Peyer's patch (tissue), 4 donors: ENCODE results near the gene SLC26A1. TPM values are rescaled to one million over a fixed set of nuclear protein-coding genes. Genes with fewer than 3 reads are reported as not detected.

Source experiments
- DNase-seq, 3 donors: peaks; one replicate each; pipeline ENCODE4 v3.0.0-alpha.2; 2017 to 2019
- H3K27ac ChIP-seq, 4 donors: fragments of 200-600 bp; sonication (generic); one replicate each; pipeline ENCODE4 v1.5.1; 2016 to 2019
- H3K27me3 ChIP-seq, 2 donors: fragments of 200-600 bp; sonication (generic); one replicate each; pipeline ENCODE4 v1.5.1; 2019
- H3K36me3 ChIP-seq, 3 donors: fragments of 200-600 bp; sonication (generic); one replicate each; pipeline ENCODE4 v1.5.1; 2016 to 2019
- H3K4me1 ChIP-seq, 4 donors: fragments of 200-600 bp; sonication (generic); one replicate each; pipeline ENCODE4 v1.5.1; 2016 to 2019
- H3K4me3 ChIP-seq, 4 donors: fragments of 200-600 bp; sonication (generic); 1 replicate in 3 of 4; 2 replicates in 1 of 4; pipeline ENCODE4 v1.5.1; 2016 to 2019; ENCODE audit warnings: mild to moderate bottlenecking in 1 of 4
- H3K9me3 ChIP-seq, 4 donors: fragments of 200-600 bp; sonication (generic); one replicate each; pipeline ENCODE4 v1.5.1; 2016 to 2019; ENCODE audit warnings: mild to moderate bottlenecking in 1 of 4
- CTCF ChIP-seq, 6 experiments: fragments of 450-650 bp in 4 of 6; fragments of 200-600 bp in 2 of 6; sonication (generic) in 1 of 6; IDR thresholded peaks; one replicate each; pipeline ENCODE4 v1.5.1; 2017 to 2019; ENCODE audit warnings: antibody characterized with exemption in 6 of 6, mild to moderate bottlenecking in 3 of 6, moderate library complexity in 1 of 6
- POLR2A ChIP-seq, 2 donors: fragments of 450-650 bp; IDR thresholded peaks; one replicate each; pipeline ENCODE4 v1.5.1; 2017; ENCODE audit warnings: antibody characterized with exemption in 2 of 2, mild to moderate bottlenecking in 2 of 2, moderate library complexity in 2 of 2
- total RNA-seq, 4 donors: library from RNA; depleted of rRNA; stranded (reverse); fragments of >200 nt; gene quantifications; one replicate each; pipeline ENCODE4 v1.1.0, GENCODE V29; 2016

The SLC26A1 gene
- total RNA-seq, 4 donors from 2014 or later, result 0.83 to 35.7 (median 24.3) TPM

- DNase-seq, result peak; percentile 92 to 95 (median 93)
- Histone ChIP-seq H3K36me3 (peaks cover 0 to 23% (median 0%) of the 10 kb centered on the region in 3 donors), H3K4me1 (peaks cover 0 to 38% (median 16%) of the 10 kb centered on the region in 4 donors), H3K9me3 (no peaks in the 10 kb centered on the region), H3K27ac (peak within 1 kb of the TSS; percentile 65 to 86 (median 77)), H3K27me3 (no peaks in the 10 kb centered on the region), H3K4me3 (peak within 1 kb of the TSS; percentile 57 to 98 (median 72))
- TF ChIP-seq CTCF (IDR thresholded peaks at IDR 0.05) (peak; percentile 44 to 67 (median 58)), POLR2A (IDR thresholded peaks at IDR 0.05) (peak in 1 of 2 donors; percentile 46)
These were observed 6.2 kb downstream of the SLC26A1 start, which contains the start of gene IDUA for GRCh38 chr4:986879-987623. TSS of gene IDUA (plus strand) at chr4:987044. CDS start at chr4:987085, 41 bp downstream.

GRCh38 chr4:986428-986878 is 6.8 kb downstream of the SLC26A1 start:
- no peaks in the 10 kb centered on the region for H3K9me3 ChIP-seq
- H3K4me3 ChIP-seq, result peak overlapping the region; percentile 57 to 98 (median 72)
- H3K36me3 ChIP-seq, result peaks cover 0 to 23% (median 0%) of the 10 kb centered on the region in 3 donors
- H3K27ac ChIP-seq, result peak overlapping the region; percentile 65 to 86 (median 77)
- peak in 1 of 2 donors; percentile 53 for TF ChIP-seq POLR2A (IDR thresholded peaks at IDR 0.05)
- no peak for TF ChIP-seq CTCF (IDR thresholded peaks at IDR 0.05)
- H3K4me1 ChIP-seq, result peaks cover 0 to 34% (median 16%) of the 10 kb centered on the region in 4 donors
- no peaks in the 10 kb centered on the region for H3K27me3 ChIP-seq
- DNase-seq, result no peak

DNA sequence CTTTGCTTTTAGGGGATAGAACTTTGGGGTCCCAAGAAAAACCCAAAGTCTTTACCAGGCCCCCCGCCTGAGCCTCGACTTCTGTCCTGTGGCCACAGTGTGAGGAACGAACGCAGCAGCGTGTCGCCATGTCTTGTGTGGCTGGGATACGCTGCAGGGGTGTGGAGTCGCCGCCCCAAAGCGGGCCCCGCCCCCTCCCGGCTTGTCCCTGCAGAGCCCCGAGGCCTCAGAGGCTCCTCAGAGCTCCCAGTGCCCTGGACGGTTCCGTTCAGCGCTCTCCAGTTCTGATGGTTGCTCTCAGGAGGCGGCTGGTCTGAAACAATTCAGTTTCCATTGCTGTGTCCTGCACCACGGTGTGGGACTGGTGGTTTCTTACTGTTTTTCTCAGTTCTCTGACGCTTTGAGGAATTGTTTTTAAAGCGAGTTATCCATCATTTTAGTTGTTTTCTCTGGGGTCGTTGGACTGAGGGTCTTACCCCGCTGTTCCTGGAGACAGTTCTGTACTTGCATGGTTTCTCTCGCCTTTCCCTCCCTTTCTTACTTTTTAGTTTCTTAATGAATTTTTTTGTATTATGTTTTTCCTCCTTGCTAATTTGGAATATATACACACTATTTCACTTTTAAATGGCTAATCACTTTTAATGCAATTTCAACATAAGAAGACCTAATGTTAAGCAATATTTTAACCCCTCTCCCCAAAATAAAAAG is 7.9 kb downstream of the SLC26A1 start:
- DNase-seq, result peak; percentile 84 to 93 (median 89)
- Histone ChIP-seq H3K27ac (peak overlapping the region in 2 of 4 donors; percentile 57 to 62), H3K4me3 (peak overlapping the region; percentile 6 to 29 (median 16))

GRCh38 chr4:984336-985054 is 8.7 kb downstream of the SLC26A1 start:
- TF ChIP-seq POLR2A (IDR thresholded peaks at IDR 0.05), result no peak
- TF ChIP-seq CTCF (IDR thresholded peaks at IDR 0.05), result no peak
- Histone ChIP-seq H3K27ac (peak overlapping the region in 2 of 4 donors; percentile 57 to 62), H3K4me1 (peaks cover 0 to 34% (median 16%) of the 10 kb centered on the region in 4 donors), H3K36me3 (peaks cover 0 to 7% (median 0%) of the 10 kb centered on the region in 3 donors), H3K9me3 (no peaks in the 10 kb centered on the region), H3K4me3 (peak overlapping the region; percentile 6 to 29 (median 16)), H3K27me3 (no peaks in the 10 kb centered on the region)
- DNase-seq, result no peak

More for the DNA sequence above, 7.9 kb downstream of the SLC26A1 start:
- peaks cover 0 to 34% (median 16%) of the 10 kb centered on the region in 4 donors for H3K4me1 ChIP-seq
- no peaks in the 10 kb centered on the region for H3K27me3 ChIP-seq
- no peaks in the 10 kb centered on the region for H3K9me3 ChIP-seq
- TF ChIP-seq POLR2A (IDR thresholded peaks at IDR 0.05), result peak in 1 of 2 donors; percentile 71
- TF ChIP-seq CTCF (IDR thresholded peaks at IDR 0.05), result no peak
- H3K36me3 ChIP-seq, result peaks cover 0 to 15% (median 0%) of the 10 kb centered on the region in 3 donors

DNA sequence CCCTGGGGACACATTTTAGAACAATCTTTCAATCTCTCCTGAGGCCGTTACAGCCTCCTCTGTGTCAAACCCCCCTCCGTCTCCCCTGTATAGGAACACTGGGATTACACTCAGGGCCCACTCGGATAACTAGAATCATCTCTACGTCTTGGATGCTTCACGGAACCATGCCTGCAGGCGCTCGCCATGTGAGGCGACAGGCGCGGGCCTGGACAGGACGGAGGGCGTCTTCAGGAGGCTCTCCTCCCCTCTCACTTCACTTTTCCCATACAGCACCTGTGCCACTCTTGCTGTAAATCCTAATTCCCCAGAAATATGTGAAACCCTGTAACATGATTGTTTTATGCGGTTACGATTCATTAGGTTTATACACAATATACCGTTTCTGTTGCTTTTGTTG is 10.4 kb downstream of the SLC26A1 start:
- no peak for TF ChIP-seq CTCF (IDR thresholded peaks at IDR 0.05)
- no peak for TF ChIP-seq POLR2A (IDR thresholded peaks at IDR 0.05)
- peaks cover 0 to 28% (median 14%) of the 10 kb centered on the region in 4 donors for H3K4me1 ChIP-seq
- no peaks in the 10 kb centered on the region for H3K27me3 ChIP-seq

More for the DNA sequence above, 10.4 kb downstream of the SLC26A1 start:
- H3K36me3 ChIP-seq, result no peaks in the 10 kb centered on the region
- H3K9me3 ChIP-seq, result no peaks in the 10 kb centered on the region
- no peak overlapping the region for H3K27ac ChIP-seq
- DNase-seq, result no peak
- no peak overlapping the region for H3K4me3 ChIP-seq
